OCI-LY1 (cell line): ENCODE measurements around the gene PRSS22.

ENCODE experiments used
- H2AFZ ChIP-seq: fragments of 200-600 bp; sonication (generic), shearing (Covaris generic); 2 replicates; pipeline ENCODE4 v1.6.0; 2014; ENCODE audit warnings: antibody characterized with exemption, mild to moderate bottlenecking, low read length
- H3F3A ChIP-seq: fragments of 200-600 bp; sonication (generic), shearing (Covaris generic); 2 replicates; pipeline ENCODE4 v1.6.0; 2014; ENCODE audit warnings: mild to moderate bottlenecking, antibody characterized with exemption, low read length, moderate library complexity; ENCODE audit not compliant: insufficient read depth
- H3K27ac ChIP-seq: fragments of 200-600 bp; sonication (generic); 2 replicates; pipeline ENCODE4 v1.5.1; 2014; ENCODE audit warnings: low read length, mixed run types, mild to moderate bottlenecking, low read depth; ENCODE audit not compliant: poor library complexity, severe bottlenecking
- H3K27me3 ChIP-seq: fragments of 200-600 bp; sonication (generic); 2 replicates; pipeline ENCODE4 v1.6.0; 2014; ENCODE audit warnings: antibody characterized with exemption, mild to moderate bottlenecking, low read length, moderate library complexity; ENCODE audit not compliant: insufficient read depth
- H3K36me3 ChIP-seq: fragments of 200-600 bp; sonication (generic); 2 replicates; pipeline ENCODE4 v1.6.1; 2014; ENCODE audit warnings: mild to moderate bottlenecking, antibody characterized with exemption, low read length, moderate library complexity, mixed read lengths; ENCODE audit not compliant: insufficient read depth
- H3K4me1 ChIP-seq: fragments of 200-600 bp; sonication (generic); 2 replicates; pipeline ENCODE4 v1.5.1; 2014; ENCODE audit warnings: mild to moderate bottlenecking, low read length, moderate library complexity; ENCODE audit not compliant: insufficient read depth, severe bottlenecking
- H3K4me2 ChIP-seq: fragments of 200-600 bp; sonication (generic), shearing (Covaris generic); 2 replicates; pipeline ENCODE4 v1.6.1; 2014; ENCODE audit warnings: low read length
- H3K4me3 ChIP-seq: fragments of 200-600 bp; sonication (generic); 2 replicates; pipeline ENCODE4 v1.5.1; 2014; ENCODE audit warnings: low read length, low read depth, mild to moderate bottlenecking, mixed read lengths; ENCODE audit not compliant: poor library complexity, severe bottlenecking
- H3K79me2 ChIP-seq: fragments of 200-600 bp; shearing (Covaris generic); 2 replicates; pipeline ENCODE4 v1.6.1; 2016; ENCODE audit warnings: mixed run types, low read length, mixed read lengths; ENCODE audit not compliant: insufficient read depth
- H3K9ac ChIP-seq: fragments of 200-600 bp; sonication (generic), shearing (Covaris generic); 2 replicates; pipeline ENCODE4 v1.6.1; 2014; ENCODE audit warnings: mild to moderate bottlenecking, low read length, mixed read lengths
- H3K9me2 ChIP-seq: fragments of 200-600 bp; sonication (generic), shearing (Covaris generic); 2 replicates; pipeline ENCODE4 v1.6.1; 2014; ENCODE audit warnings: low read depth, mild to moderate bottlenecking, low read length, mixed read lengths
- H3K9me3 ChIP-seq: fragments of 200-600 bp; shearing (Covaris generic); 2 replicates; pipeline ENCODE4 v1.6.1; 2014; ENCODE audit warnings: low read length, mixed read lengths
- H4K20me1 ChIP-seq: fragments of 200-600 bp; sonication (generic), shearing (Covaris generic); 2 replicates; pipeline ENCODE4 v1.6.0; 2016; ENCODE audit warnings: mild to moderate bottlenecking, low read length; ENCODE audit not compliant: insufficient read depth
- EZH2 ChIP-seq: fragments of 200-600 bp; sonication (generic), shearing (Covaris generic); IDR thresholded peaks from 2 replicates; pipeline ENCODE4 v1.8.0; 2017; ENCODE audit warnings: borderline replicate concordance, mixed run types, mild to moderate bottlenecking, antibody characterized with exemption, low read length, moderate library complexity, mixed read lengths
- TF ChIP-seq, protein P1 (sequence below): fragments of 200-600 bp; sonication (generic), shearing (Covaris generic); IDR thresholded peaks from 2 replicates; pipeline ENCODE4 v1.5.1; 2017; ENCODE audit warnings: mild to moderate bottlenecking, antibody characterized with exemption, low read length, moderate library complexity, mixed read lengths

Gene PRSS22

GRCh38 chr16:2879854-2880508 lies 22.0 kb upstream of the PRSS22 start:
- H3K9me2 ChIP-seq: no peaks in the 10 kb centered on the region
- no peak overlapping the region for H2AFZ ChIP-seq
- no peaks in the 10 kb centered on the region for H3K27me3 ChIP-seq
- no peak overlapping the region for H3K27ac ChIP-seq
- H3K36me3 ChIP-seq: no peaks in the 10 kb centered on the region
- H3K4me3 ChIP-seq: no peak overlapping the region
- H3F3A ChIP-seq: no peaks in the 10 kb centered on the region
- no peaks in the 10 kb centered on the region for H3K79me2 ChIP-seq
- no peak overlapping the region for H3K4me2 ChIP-seq
- H3K4me1 ChIP-seq: peaks cover 5% of the 10 kb centered on the region
- peaks cover 9% of the 10 kb centered on the region for H3K9me3 ChIP-seq
- TF ChIP-seq, protein P1, sequence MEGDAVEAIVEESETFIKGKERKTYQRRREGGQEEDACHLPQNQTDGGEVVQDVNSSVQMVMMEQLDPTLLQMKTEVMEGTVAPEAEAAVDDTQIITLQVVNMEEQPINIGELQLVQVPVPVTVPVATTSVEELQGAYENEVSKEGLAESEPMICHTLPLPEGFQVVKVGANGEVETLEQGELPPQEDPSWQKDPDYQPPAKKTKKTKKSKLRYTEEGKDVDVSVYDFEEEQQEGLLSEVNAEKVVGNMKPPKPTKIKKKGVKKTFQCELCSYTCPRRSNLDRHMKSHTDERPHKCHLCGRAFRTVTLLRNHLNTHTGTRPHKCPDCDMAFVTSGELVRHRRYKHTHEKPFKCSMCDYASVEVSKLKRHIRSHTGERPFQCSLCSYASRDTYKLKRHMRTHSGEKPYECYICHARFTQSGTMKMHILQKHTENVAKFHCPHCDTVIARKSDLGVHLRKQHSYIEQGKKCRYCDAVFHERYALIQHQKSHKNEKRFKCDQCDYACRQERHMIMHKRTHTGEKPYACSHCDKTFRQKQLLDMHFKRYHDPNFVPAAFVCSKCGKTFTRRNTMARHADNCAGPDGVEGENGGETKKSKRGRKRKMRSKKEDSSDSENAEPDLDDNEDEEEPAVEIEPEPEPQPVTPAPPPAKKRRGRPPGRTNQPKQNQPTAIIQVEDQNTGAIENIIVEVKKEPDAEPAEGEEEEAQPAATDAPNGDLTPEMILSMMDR: no peak
- TF ChIP-seq EZH2: no peak
- H4K20me1 ChIP-seq: no peaks in the 10 kb centered on the region
- H3K9ac ChIP-seq: no peak overlapping the region

GRCh38 chr16:2874912-2875362 lies 17.0 kb upstream of the PRSS22 start:
- no peak overlapping the region for H3K4me2 ChIP-seq
- H2AFZ ChIP-seq: no peak overlapping the region

GRCh38 chr16:2874032-2874911 lies 16.3 kb upstream of the PRSS22 start:
- TF ChIP-seq, protein P1: no peak
- no peak for TF ChIP-seq EZH2
- H4K20me1 ChIP-seq: no peaks in the 10 kb centered on the region
- H3K27me3 ChIP-seq: no peaks in the 10 kb centered on the region
- no peak overlapping the region for H3K9ac ChIP-seq
- no peak overlapping the region for H3K27ac ChIP-seq
- no peaks in the 10 kb centered on the region for H3K79me2 ChIP-seq
- H3K4me1 ChIP-seq: peaks cover 4% of the 10 kb centered on the region
- no peak overlapping the region for H3K4me3 ChIP-seq
- H3F3A ChIP-seq: no peaks in the 10 kb centered on the region; the same call in 1 of the 2 replicates
- H3K9me2 ChIP-seq: no peaks in the 10 kb centered on the region
- no peak overlapping the region for H3K4me2 ChIP-seq
- H2AFZ ChIP-seq: no peak overlapping the region
- no peaks in the 10 kb centered on the region for H3K9me3 ChIP-seq
- no peaks in the 10 kb centered on the region for H3K36me3 ChIP-seq

More at GRCh38 chr16:2874912-2875362, 17.0 kb upstream of the PRSS22 start:
- Histone ChIP-seq H3K79me2 (no peaks in the 10 kb centered on the region), H3K4me1 (peaks cover 4% of the 10 kb centered on the region), H3K9me3 (peaks cover 5% of the 10 kb centered on the region), H3K27me3 (no peaks in the 10 kb centered on the region), H3F3A (no peaks in the 10 kb centered on the region), H3K27ac (no peak overlapping the region), H3K36me3 (no peaks in the 10 kb centered on the region), H3K9ac (no peak overlapping the region), H3K9me2 (no peaks in the 10 kb centered on the region), H4K20me1 (no peaks in the 10 kb centered on the region), H3K4me3 (no peak overlapping the region)
- TF ChIP-seq, protein P1: peak; percentile 90
- TF ChIP-seq EZH2: no peak
